Keratinocyte (primary cell): ENCODE data around the gene SMURF2. TPM values are rescaled to one million over a fixed set of nuclear protein-coding genes. Genes with fewer than 3 reads are reported as not detected.

Experiments
- DNase-seq: peaks from one replicate; pipeline ENCODE4 v3.0.0-alpha.2; 2011; ENCODE audit warnings: low read depth, missing footprints, low spot score
- FAIRE-seq: peaks from 2 replicates; lab custom pipeline; 2011; peaks lifted over from hg19 to GRCh38; lab: Jason Lieb, UNC
- H2AFZ ChIP-seq: 2 replicates; pipeline ENCODE4 v1.6.0; 2012; ENCODE audit warnings: low read length, control low read depth, inconsistent platforms; ENCODE audit not compliant: control insufficient read depth
- H3K27ac ChIP-seq: 2 replicates; pipeline ENCODE4 v1.5.1; 2011; ENCODE audit warnings: low read length; ENCODE audit not compliant: control insufficient read depth, insufficient read depth
- H3K27me3 ChIP-seq: 3 replicates; pipeline ENCODE4 v1.6.0; 2011; ENCODE audit warnings: low read length; ENCODE audit not compliant: control insufficient read depth, insufficient read depth; ENCODE audit errors: extremely low read depth
- H3K36me3 ChIP-seq, 2 experiments: 2 replicates in 1 of 2; 3 replicates in 1 of 2; pipeline ENCODE4 v1.5.1; 2011; ENCODE audit warnings: low read length in 2 of 2, mild to moderate bottlenecking in 1 of 2; ENCODE audit not compliant: control insufficient read depth in 2 of 2, insufficient read depth in 2 of 2; ENCODE audit errors: extremely low read depth in 1 of 2
- H3K4me1 ChIP-seq: 3 replicates; pipeline ENCODE4 v1.5.1; 2011; ENCODE audit warnings: low read length; ENCODE audit not compliant: control insufficient read depth, insufficient read depth; ENCODE audit errors: extremely low read depth
- H3K4me2 ChIP-seq: 3 replicates; pipeline ENCODE4 v1.6.0; 2011; ENCODE audit warnings: low read depth, low read length; ENCODE audit not compliant: control insufficient read depth, insufficient read depth; ENCODE audit errors: extremely low read depth
- H3K4me3 ChIP-seq, 3 experiments: fragments of 200-600 bp in 1 of 3; sonication (generic) in 1 of 3; 2 replicates in 2 of 3; 3 replicates in 1 of 3; pipeline ENCODE4 v1.5.1; 2011 to 2016; ENCODE audit warnings: low read length in 3 of 3, mild to moderate bottlenecking in 3 of 3, control low read depth in 2 of 3, inconsistent platforms in 1 of 3, low read depth in 1 of 3, mixed read lengths in 1 of 3, mixed run types in 1 of 3, moderate library complexity in 1 of 3; ENCODE audit not compliant: control insufficient read depth in 2 of 3, insufficient read depth in 2 of 3; ENCODE audit errors: extremely low read depth in 1 of 3
- H3K79me2 ChIP-seq: 2 replicates; pipeline ENCODE4 v1.6.0; 2012; ENCODE audit warnings: low read length; ENCODE audit not compliant: control insufficient read depth, insufficient read depth
- H3K9ac ChIP-seq: 3 replicates; pipeline ENCODE4 v1.6.0; 2011; ENCODE audit warnings: low read length; ENCODE audit not compliant: control insufficient read depth, insufficient read depth; ENCODE audit errors: extremely low read depth
- H3K9me1 ChIP-seq: 3 replicates; pipeline ENCODE4 v1.6.0; 2011; ENCODE audit warnings: low read length; ENCODE audit not compliant: control insufficient read depth, insufficient read depth; ENCODE audit errors: extremely low read depth
- H3K9me3 ChIP-seq: 2 replicates; pipeline ENCODE4 v1.5.1; 2012; ENCODE audit warnings: low read depth, low read length; ENCODE audit not compliant: control insufficient read depth
- H4K20me1 ChIP-seq: 3 replicates; pipeline ENCODE4 v1.6.0; 2011; ENCODE audit warnings: low read length; ENCODE audit not compliant: control insufficient read depth, insufficient read depth; ENCODE audit errors: extremely low read depth
- EZH2 ChIP-seq: IDR thresholded peaks from one replicate; pipeline ENCODE4 v1.6.1; 2012; ENCODE audit warnings: inconsistent platforms, mild to moderate bottlenecking, low read length, moderate library complexity
- dilution Hi-C: fragments of 300-500 bp; cut with MboI; formaldehyde crosslinking; loops from one replicate; pipeline ENCODE4 v1.7.0; 2020; ENCODE audit warnings: low sequenced_read_pairs; ENCODE audit not compliant: extremely low pct_ligation_motif_present
- polyA plus RNA-seq, 5 experiments: library from polyadenylated mRNA; depleted of rRNA in 3 of 5; stranded (reverse) in 3 of 5; stranded (forward) in 1 of 5; unstranded in 1 of 5; fragments of >200 nt; gene quantifications; 1 replicate in 1 of 5; 2 replicates in 3 of 5; 3 replicates in 1 of 5; pipeline versions ENCODE4 v1.2.1 to v1.2.3, GENCODE V29; 2011 to 2012; ENCODE audit warnings: missing spikeins in 2 of 5, low read depth in 1 of 5, low replicate concordance in 1 of 5
- TF ChIP-seq, protein P1 (sequence below), 3 experiments: IDR thresholded peaks in 1 of 3; conservative IDR thresholded peaks in 1 of 3; optimal IDR thresholded peaks in 1 of 3; 2 replicates in 2 of 3; 3 replicates in 1 of 3; pipeline versions ENCODE3 to v1.5.1; 2011; ENCODE audit warnings: low read length in 3 of 3, mild to moderate bottlenecking in 3 of 3, moderate library complexity in 2 of 3, control low read depth in 1 of 3, inconsistent platforms in 1 of 3; ENCODE audit not compliant: insufficient read depth in 2 of 3; ENCODE audit errors: extremely low read depth in 1 of 3

Gene SMURF2
- polyA plus RNA-seq, 1 donor (not counting 4 experiments of a cell fraction or from before 2014, with no cell fraction given): 128 TPM

DNA sequence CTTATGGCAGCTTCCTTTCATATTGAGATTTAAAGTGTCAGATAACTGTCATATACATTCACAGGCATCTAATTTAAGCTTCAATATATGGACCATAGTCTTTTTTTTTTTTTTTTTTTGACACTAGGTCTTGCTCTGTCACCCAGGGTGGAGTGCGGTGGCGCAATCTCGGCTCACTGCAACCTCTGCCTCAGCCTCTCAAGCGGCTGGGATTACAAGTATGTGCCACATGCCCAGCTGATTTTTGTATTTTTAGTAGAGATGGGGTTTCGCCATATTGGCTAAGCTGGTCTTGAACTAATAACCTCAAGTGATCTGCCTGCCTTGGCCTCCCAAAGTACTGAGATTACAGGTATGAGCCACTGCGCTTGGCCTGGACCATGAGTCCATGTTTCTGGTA lies 141.7 kb downstream of the SMURF2 start:
- H4K20me1 ChIP-seq: no peaks in the 10 kb centered on the region
- DNase-seq (no peak), FAIRE-seq (no peak)
- H3K4me1 ChIP-seq: no peaks in the 10 kb centered on the region
- H3K36me3 ChIP-seq: peaks cover 28 to 30% of the 10 kb centered on the region in 2 experiments
- H2AFZ ChIP-seq: no peak overlapping the region
- H3K27me3 ChIP-seq: no peaks in the 10 kb centered on the region
- TF ChIP-seq EZH2: no peak
- H3K9ac ChIP-seq: no peak overlapping the region
- H3K9me3 ChIP-seq: no peaks in the 10 kb centered on the region
- no peak overlapping the region for H3K27ac ChIP-seq
- H3K9me1 ChIP-seq: no peaks in the 10 kb centered on the region
- peaks cover 2% of the 10 kb centered on the region for H3K79me2 ChIP-seq
- dilution Hi-C loops: no loop called here
- H3K4me3 ChIP-seq: no peak overlapping the region
- no peak overlapping the region for H3K4me2 ChIP-seq

DNA sequence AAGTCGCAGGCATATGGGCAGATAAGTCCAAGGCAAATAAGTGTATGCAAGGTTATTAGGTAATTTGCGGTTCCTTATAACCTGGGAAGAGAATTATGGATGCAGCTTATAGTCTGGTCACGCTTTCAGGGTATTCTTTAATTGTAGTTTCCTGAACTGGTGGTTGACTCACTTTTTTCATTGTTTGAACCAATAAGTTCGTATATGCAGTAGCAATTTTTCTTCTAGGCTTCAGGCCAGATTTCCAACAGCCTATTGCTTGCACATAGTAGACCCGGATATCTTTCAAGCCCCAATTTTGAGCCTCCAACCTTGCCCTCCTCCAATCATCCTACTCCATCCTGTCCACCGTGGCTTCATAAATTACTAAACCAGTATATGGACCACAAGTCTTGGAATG lies 142.5 kb downstream of the SMURF2 start:
- Histone ChIP-seq H3K9ac (no peak overlapping the region), H2AFZ (no peak overlapping the region), H3K9me3 (no peaks in the 10 kb centered on the region), H4K20me1 (no peaks in the 10 kb centered on the region), H3K9me1 (no peaks in the 10 kb centered on the region), H3K79me2 (peaks cover 4% of the 10 kb centered on the region), H3K4me1 (no peaks in the 10 kb centered on the region), H3K27ac (no peak overlapping the region), H3K4me2 (no peak overlapping the region), H3K4me3 (no peak overlapping the region), H3K36me3 (peaks cover 27 to 29% of the 10 kb centered on the region in 2 experiments), H3K27me3 (no peaks in the 10 kb centered on the region)
- DNase-seq: no peak
- no peak for FAIRE-seq
- TF ChIP-seq, protein P1, sequence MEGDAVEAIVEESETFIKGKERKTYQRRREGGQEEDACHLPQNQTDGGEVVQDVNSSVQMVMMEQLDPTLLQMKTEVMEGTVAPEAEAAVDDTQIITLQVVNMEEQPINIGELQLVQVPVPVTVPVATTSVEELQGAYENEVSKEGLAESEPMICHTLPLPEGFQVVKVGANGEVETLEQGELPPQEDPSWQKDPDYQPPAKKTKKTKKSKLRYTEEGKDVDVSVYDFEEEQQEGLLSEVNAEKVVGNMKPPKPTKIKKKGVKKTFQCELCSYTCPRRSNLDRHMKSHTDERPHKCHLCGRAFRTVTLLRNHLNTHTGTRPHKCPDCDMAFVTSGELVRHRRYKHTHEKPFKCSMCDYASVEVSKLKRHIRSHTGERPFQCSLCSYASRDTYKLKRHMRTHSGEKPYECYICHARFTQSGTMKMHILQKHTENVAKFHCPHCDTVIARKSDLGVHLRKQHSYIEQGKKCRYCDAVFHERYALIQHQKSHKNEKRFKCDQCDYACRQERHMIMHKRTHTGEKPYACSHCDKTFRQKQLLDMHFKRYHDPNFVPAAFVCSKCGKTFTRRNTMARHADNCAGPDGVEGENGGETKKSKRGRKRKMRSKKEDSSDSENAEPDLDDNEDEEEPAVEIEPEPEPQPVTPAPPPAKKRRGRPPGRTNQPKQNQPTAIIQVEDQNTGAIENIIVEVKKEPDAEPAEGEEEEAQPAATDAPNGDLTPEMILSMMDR (optimal IDR thresholded peaks at IDR 0.05 in 1 of 3, IDR thresholded peaks at IDR 0.05 in 1 of 3, conservative IDR thresholded peaks at IDR 0.05 in 1 of 3; ENCODE audit: extremely low read depth in 1 of 3, insufficient read depth in 2 of 3, low read length in 3 of 3): no peak
- TF ChIP-seq EZH2: no peak
- dilution Hi-C loops: no loop called here

DNA sequence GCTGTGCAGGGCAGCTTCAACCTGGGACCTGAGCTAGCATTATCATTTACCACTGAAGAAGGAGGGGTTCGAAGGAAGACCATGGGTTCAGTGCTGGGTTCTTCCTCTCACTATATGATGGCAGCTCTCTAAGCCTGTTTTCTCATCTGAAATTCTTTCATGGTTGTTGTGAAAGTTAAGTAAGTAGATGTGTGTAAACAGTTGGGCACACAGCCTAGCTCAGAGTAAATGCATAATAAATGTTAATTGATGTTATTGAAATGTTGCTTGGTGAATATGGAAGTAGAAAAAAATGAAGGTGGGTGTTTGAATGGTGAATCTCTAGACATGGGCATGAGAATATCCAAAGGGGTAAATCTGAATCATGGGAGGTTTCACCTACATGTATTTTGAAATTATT lies 146.3 kb downstream of the SMURF2 start:
- no peak for FAIRE-seq
- Histone ChIP-seq H3K9me3 (no peaks in the 10 kb centered on the region), H3K79me2 (peaks cover 10% of the 10 kb centered on the region), H3K27ac (no peak overlapping the region), H3K9me1 (no peaks in the 10 kb centered on the region), H2AFZ (no peak overlapping the region), H3K27me3 (no peaks in the 10 kb centered on the region), H3K9ac (no peak overlapping the region), H3K36me3 (peaks cover 16 to 43% of the 10 kb centered on the region in 2 experiments), H3K4me1 (no peaks in the 10 kb centered on the region), H3K4me2 (no peak overlapping the region), H3K4me3 (no peak overlapping the region), H4K20me1 (no peaks in the 10 kb centered on the region)
- DNase-seq: no peak
- TF ChIP-seq, protein P1 (optimal IDR thresholded peaks at IDR 0.05 in 1 of 3, IDR thresholded peaks at IDR 0.05 in 1 of 3, conservative IDR thresholded peaks at IDR 0.05 in 1 of 3; ENCODE audit: extremely low read depth in 1 of 3, insufficient read depth in 2 of 3, low read length in 3 of 3): no peak
- TF ChIP-seq EZH2: no peak
- dilution Hi-C loops: no loop called here
